ENCODE results near the gene DMTF1.
"Not testable (repeated sequence)": the region's sequence is repeated elsewhere in the genome, so short reads cannot be mapped to it uniquely, and the experiment has no call there.

DMTF1 gene

GRCh38 chr7:87199700-87200450, 47.6 kb downstream of the DMTF1 start:
- DNase-seq, result no peak

GRCh38 chr7:87202208-87202607, 50.0 kb downstream of the DMTF1 start:
- no peak for DNase-seq

- no peak for DNase-seq
Observed at GRCh38 chr7:87202705-87203104, 50.5 kb downstream of the DMTF1 start.

- not testable (repeated sequence) for DNase-seq
Observed at GRCh38 chr7:87203929-87204328, 51.7 kb downstream of the DMTF1 start.

- DNase-seq, result peak; percentile 19
Observed at GRCh38 chr7:87204933-87205332, 52.7 kb downstream of the DMTF1 start.

- not testable (repeated sequence) for DNase-seq
Observed at GRCh38 chr7:87205701-87206100, 53.4 kb downstream of the DMTF1 start.

GRCh38 chr7:87206361-87206760, 54.1 kb downstream of the DMTF1 start:
- DNase-seq, result no peak

GRCh38 chr7:87209295-87209924, 57.2 kb downstream of the DMTF1 start:
- no peak for DNase-seq

- DNase-seq, result no peak
Observed at GRCh38 chr7:87210506-87210905, 58.3 kb downstream of the DMTF1 start.

GRCh38 chr7:87212498-87212897, 60.2 kb downstream of the DMTF1 start:
- no peak for DNase-seq

GRCh38 chr7:87213252-87213651, 61.0 kb downstream of the DMTF1 start:
- DNase-seq, result no peak

GRCh38 chr7:87213811-87214210, 61.6 kb downstream of the DMTF1 start:
- no peak for DNase-seq

GRCh38 chr7:87215046-87215445, 62.8 kb downstream of the DMTF1 start:
- DNase-seq, result no peak

- no peak for DNase-seq
Observed at GRCh38 chr7:87216701-87217508, 64.7 kb downstream of the DMTF1 start.

- no peak for DNase-seq
Observed at GRCh38 chr7:87217983-87218653, 65.9 kb downstream of the DMTF1 start.

GRCh38 chr7:87218796-87219544, 66.7 kb downstream of the DMTF1 start:
- DNase-seq, result peak; percentile 52

- DNase-seq, result peak; percentile 67
Observed at GRCh38 chr7:87219545-87220025, 67.3 kb downstream of the DMTF1 start, which contains the start of gene TMEM243. TSS of gene TMEM243 (minus strand) at chr7:87219732. CDS start at chr7:87219503, 229 bp downstream.

GRCh38 chr7:87220026-87220733, 67.9 kb downstream of the DMTF1 start:
- DNase-seq, result peak; percentile 96

GRCh38 chr7:87220734-87221215, 68.5 kb downstream of the DMTF1 start:
- DNase-seq, result no peak

GRCh38 chr7:87223666-87224065, 71.4 kb downstream of the DMTF1 start:
- no peak for DNase-seq

GRCh38 chr7:87225696-87226095, 73.4 kb downstream of the DMTF1 start:
- DNase-seq, result no peak
